Measurements from ENCODE around the gene MAP3K6.
"Not testable (repeated sequence)": the region's sequence is repeated elsewhere in the genome, so short reads cannot be mapped to it uniquely, and the experiment has no call there.

- not testable (repeated sequence) for TF ChIP-seq CTCF, POLR2A (IDR thresholded peaks at IDR 0.05)
These were observed 39.0 kb upstream of the MAP3K6 start for GRCh38 chr1:27405598-27406361.
